NCI-H1092 (cell line): Measurements from ENCODE around the gene LMNTD2.
"Not testable (repeated sequence)": the region's sequence is repeated elsewhere in the genome, so short reads cannot be mapped to it uniquely, and the experiment has no call there.

Source experiments
- DNase-seq: peaks from one replicate; lab custom pipeline; 2025; lab: John Stamatoyannopoulos, UW

The LMNTD2 gene

GRCh38 chr11:532986-533585 is 27.5 kb downstream of the LMNTD2 start:
- no peak for DNase-seq

GRCh38 chr11:532527-532985 is 28.0 kb downstream of the LMNTD2 start:
- DNase-seq = no peak

DNA sequence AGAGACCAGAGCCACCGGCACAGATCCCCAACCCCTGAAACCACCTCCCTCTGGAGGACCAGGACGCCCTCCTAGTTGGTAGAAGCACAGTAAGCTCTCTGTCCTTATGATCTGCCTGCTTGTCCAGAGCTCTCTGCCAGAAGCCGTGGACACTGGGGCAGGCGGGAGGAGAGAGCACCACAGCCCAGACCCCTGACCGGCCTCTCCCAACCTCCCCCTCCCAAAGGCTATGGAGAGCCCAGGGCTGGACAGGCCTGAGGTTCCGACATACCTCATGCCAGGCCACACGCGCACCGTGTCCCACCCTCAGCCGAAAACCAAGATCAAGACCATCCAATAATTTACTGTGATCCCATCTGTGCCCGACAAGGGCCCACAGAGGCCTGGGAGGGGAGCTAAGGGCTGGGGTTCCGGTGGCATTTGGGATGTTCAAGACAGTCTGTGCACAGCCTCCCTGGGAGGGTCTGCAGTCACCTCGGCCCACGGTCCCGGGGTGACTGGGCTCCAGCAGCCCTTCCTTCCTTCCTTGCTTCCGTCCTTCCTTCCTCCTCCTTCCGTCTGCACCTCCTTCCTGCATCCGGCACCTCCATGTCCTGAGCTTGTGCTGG is 28.5 kb downstream of the LMNTD2 start:
- no peak for DNase-seq

DNA sequence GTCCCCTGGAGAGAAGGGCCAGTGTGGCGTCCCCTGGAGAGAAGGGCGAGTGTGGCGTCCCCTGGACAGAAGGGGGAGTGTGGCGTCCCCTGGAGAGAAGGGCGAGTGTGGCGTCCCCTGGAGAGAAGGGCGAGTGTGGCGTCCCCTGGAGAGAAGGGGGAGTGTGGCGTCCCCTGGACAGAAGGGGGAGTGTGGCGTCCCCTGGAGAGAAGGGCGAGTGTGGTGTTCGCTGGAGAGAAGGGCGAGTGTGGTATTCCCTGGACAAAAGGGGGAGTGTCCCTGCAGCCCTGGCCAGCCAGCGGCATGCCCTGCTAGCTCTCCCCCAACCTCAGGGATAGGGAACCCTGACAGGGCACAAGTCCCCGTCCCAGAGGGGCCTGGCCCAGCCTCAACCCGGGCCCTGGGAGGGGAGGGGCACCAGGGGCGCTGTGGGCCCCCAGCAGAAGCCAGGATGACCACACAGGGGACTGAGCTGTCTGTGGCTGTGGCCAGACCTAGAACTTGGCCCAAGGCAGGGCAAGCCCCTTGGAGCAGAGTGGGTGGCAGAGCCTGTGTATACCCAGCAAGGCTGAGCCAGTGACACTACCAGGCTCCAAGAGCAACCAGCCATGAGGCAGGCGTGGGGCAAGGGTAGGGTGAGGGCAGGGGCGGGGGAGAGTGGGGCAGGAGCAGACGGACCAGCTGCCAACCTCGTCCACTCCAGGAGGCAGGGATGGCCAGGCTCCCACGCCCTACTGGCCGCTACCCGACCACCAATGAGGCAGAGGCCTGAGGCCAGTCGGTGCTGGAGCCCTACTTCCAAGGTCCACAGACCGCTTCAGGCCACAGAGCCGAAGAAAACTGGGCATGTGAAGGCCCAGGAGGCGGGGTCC is 29.3 kb downstream of the LMNTD2 start:
- DNase-seq = no peak

DNA sequence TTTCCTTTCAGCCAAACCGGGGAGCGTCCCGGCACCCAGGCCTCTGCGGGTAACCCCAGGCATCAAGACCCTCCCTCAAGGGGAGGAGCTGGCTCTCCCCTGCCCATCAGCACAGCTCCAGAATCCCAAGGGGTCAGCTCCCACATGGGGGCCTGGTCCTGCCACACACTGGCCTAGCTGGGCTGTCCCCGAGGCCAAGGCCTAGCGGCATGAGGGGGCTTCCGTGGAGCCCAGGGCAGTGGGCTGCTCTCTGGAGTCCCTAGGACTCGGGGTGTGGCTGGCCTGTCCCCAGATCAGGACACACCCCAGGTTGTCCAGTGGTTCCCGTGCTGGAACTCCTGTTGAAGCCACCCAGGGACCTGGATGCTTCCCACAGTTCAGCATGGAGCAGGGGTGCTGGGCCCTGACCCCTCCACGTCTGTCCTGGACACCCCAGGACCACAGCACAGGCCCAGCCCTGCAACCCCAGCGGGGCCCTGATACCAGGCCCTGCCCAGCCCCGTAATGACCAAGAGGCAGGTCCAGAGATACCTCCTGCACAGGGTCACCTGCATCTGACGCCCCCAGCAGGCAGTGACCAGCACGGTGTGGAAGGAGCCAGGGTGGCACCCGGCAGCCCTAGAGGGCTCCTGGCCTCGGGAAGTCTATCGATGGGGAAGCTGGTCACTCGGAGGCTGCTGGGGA is 30.7 kb downstream of the LMNTD2 start:
- DNase-seq = no peak

DNA sequence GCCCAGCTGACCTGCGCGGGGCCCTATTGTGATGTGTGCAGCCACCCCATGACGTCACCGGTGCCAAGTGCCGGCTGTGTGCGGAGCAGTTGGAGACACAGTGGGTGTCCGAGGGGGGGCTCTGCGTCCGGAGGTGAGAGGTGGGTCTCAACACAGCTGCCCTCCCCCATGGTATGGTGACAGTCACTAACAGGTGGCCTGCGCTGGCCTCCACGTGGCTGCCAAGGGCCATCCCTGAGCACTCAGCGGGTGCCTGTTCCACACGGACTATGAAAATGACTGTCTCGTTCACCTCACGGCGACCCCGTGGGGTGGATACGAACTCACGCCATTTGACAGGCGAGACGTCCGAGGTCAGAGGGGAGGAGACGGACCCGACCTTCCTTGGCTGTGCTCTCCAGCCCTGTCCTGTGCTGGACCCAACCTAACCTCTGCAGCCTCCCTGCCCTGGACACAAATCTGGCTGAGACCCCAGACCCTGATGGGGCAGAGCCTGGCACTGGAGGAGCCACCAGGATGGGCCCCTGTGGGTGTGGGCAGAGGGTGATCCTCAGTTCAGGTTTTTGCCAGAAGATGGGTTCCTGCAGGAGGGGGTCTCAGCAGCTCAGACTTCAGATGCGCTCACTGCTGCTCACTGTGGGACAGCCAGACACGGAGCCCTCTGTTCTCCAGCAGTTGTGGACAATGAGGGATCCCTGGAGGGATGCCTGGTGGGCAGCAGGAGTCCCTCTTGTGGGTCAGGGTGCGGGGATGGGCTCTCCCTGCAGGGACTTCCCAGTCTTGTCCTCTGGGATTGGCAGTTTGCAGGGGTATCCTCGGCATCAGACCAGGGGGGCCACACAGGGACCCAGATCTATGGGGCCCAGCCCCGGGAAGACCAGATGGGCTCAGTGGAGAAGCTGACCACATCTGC is 31.5 kb downstream of the LMNTD2 start:
- no peak for DNase-seq

GRCh38 chr11:528166-528814 is 32.2 kb downstream of the LMNTD2 start:
- DNase-seq = no peak

DNA sequence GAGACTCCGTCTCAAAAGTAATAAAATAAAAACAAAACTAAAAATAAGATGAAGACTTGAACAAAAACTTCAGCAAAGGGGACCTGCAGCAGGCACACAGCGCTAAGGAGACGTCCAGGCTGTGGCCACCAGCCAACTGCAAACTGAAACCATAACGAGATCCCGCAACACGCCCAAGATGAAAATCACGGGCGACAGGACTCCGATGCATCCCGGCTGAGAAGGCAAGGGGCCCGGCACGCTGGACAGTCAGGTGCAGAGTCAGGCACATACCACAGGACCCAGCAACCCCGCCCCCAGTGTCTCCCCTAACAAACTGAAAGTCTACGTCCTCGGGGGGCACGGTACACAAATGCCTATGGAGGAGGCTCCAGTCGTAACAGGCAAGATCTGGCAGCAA is 34.3 kb downstream of the LMNTD2 start:
- no peak for DNase-seq

DNA sequence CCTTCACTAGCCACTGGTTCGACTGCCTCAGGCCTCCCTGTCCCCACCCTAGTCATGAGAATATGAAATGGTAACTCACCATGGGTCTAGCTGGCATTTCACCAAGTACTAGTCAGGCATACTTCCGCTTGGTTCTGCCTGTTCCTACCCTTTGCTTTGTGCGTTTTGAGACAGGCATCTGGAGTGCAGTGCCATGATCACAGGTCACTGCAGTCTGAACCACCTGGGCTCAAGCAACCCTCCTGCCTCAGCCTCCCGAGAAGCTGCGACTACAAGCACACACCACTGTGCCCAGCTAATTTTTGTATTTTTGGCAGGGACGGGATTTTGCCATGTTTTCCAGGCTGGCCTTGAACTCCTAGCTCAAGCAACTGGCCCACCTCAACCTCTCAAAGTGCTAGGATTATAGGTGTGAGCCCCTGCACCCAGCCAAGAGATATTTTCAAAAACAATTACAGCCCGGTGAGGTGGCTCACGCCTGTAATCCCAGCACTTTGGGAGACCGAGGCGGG is 39.3 kb downstream of the LMNTD2 start:
- DNase-seq = no peak

DNA sequence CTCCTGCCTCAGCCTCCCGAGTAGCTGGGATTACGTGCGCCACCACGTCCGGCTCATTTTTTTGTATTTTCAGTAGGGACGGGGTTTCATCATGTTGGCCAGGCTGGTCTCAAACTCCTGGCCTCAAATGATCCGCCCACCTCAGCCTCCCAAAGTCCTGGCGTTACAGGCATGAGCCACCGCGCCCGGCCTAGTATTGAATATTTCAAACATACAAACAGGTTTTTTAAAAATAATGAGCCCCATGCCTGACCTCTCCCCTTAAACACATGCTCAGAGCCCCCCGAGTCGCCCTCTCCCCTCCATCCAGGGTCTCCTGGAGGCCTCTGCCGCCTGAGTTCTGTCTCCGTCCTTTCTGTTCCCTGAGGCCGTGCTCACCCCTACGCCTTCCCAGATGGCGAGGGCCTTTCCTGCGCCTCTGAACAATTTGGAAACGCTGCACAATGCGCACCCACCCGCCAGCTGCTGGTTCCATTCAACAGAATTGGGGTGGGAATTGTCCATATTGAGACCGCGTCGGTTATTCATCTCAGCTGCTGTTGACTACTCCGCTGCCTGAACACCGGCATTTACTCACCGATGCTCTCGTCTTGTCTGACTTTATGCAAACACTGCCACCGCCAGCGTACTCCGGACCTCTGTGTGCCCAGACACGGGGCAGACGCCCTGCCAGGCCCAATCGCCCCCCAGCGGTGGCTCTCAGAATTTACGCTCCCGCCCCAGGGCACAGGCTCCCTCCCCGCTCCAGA is 39.9 kb downstream of the LMNTD2 start:
- no peak for DNase-seq

DNA sequence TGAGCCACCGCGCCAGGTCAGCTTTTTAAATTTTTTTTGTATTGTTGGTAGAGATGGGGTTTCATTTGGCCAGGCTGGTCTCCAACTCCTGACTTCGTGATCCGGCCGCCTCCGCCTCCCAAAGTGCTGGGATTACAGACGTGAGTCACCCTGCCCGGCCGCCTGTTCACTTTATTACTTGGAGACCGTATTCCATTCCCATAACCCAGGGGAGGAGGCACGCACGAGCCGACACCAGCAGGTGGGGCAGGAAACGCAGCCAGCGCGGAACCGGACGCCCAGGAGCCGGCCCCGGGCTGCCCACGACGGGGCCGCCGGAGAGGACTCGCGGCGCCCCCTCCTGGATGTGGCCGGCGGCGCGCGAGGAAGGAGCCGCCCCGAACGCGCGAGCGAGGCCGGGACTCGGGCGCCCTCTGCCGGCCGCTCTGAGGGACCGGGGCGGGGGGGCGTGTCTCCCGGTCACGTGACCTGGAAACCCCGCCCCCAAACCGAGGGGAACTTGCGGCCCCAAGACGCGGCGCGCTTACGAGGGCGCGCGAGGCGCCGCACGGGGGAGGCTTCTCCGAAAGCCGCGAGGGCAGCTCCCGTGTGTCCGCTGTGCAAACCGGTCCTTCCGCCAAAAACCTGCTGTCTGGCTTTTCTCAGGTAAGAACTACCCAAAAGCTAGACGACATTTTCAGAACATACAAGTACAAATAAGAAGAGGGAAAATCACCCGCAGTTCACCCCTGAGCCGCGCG is 41.9 kb downstream of the LMNTD2 start:
- no peak for DNase-seq

DNA sequence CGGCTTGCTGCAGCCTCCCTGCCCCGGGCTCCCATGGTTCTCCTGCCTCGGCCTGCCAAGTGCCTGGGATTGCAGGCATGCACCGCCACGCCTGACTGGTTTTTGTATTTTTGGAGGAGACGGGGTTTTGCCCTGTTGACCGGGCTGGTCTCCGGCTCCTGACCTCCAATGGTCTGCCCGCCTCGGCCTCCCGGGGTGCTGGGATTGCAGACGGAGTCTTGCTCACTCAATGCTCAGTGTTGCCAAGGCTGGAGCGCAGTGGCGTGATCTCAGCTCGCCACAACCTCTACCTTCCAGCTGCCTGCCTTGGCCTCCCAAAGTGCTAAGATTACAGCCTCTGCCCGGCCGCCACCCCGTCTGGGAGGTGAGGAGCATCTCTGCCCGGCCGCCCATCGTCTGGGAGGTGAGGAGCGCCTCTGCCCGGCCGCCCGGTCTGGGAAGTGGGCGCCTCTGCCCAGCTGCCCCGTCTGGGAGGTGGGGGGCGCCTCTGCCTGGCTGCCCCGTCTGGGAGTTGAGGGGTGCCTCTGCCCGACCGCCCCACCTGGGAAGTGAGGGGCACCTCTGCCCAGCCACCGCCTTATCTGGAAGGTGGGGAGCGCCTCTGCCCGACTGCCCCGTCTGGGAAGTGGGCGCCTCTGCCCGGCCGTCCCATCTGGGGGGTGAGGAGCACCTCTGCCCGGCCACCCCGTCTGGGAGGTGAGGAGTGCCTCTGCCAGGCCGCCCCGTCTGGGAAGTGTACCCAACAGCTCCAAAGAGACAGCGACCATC is 43.4 kb downstream of the LMNTD2 start:
- DNase-seq = not testable (repeated sequence)

DNA sequence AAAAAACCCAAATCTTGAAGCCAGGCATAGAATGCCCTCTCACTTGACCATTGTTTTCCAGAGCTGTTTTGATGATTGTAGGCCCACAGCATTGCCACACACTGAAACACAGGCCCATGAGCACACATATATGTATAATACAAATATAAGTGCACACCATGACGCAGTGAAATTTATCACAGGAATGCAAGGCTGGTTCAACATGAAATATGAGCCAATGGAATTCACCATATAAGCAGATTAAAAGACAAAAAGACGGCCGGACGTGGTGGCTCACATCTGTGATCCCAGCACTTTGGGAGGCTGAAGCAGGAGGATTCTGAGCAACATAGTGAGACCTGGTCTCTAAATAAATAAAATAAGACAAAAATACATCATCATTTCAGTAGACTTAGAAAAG is 44.1 kb downstream of the LMNTD2 start:
- DNase-seq = no peak

GRCh38 chr11:515131-515530 is 45.4 kb downstream of the LMNTD2 start:
- DNase-seq = no peak

GRCh38 chr11:514606-515005 is 45.9 kb downstream of the LMNTD2 start:
- DNase-seq = no peak

- no peak for DNase-seq
These were observed 47.6 kb downstream of the LMNTD2 start for GRCh38 chr11:512761-513595.

DNA sequence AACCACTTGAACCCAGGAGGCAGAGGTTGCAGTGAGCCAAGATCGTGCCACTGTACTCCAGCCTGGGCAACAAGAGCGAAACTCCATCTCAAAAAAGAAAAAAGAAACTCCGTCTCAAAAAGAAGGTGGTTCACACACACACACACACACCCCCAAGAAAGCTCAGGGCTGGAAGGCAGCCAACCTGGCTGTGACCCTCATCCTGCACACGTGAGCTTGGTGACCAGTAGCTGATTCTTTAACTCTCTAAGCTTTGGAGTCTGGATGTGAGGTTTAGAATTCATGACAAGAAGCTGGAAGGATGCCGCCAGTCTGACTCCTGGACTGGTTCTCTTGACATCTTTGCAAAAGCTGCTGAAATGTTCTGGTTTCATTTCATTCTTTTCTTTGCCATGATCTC is 51.6 kb downstream of the LMNTD2 start:
- no peak for DNase-seq
